ENCODE data around the gene TTLL8. TPM values are rescaled to one million over a fixed set of nuclear protein-coding genes. Genes with fewer than 3 reads are reported as not detected.

The TTLL8 gene
- total RNA-seq, 1 donor from 2014 or later: not detected

DNA sequence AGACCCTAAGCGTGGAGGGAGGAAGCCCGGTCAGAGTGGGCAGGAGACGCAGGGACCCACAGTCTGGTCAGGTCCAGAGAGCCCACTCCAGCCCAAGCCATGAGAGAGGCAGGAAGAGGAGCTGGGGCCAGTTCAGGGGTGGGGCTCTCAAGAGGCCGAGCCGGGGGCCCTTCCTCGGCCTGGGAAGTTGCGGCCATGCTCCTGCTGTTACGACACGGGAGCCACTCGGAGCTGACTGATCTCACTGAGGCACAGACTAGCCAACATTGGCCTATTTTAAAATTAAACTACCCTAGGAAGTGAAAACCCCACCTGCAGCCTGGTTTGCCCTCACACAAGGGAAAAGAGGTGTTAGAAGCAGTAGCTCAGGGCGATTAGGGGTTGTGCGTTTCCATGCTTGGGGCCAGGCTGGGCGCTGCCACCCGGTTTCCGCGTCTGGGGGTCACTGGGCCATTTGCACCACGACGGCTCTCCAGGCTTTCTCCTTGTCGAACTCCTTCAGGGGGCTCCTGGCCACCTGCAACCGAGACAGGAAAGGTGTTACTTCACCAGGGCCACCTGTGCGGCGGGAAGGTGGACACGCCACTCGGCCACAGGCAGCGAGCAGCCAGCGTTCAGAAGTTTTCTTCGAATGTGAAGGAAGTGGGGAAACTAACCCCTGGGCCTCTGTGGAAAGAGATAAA, 3.2 kb upstream of the TTLL8 start:
- DNase-seq: no peak

DNA sequence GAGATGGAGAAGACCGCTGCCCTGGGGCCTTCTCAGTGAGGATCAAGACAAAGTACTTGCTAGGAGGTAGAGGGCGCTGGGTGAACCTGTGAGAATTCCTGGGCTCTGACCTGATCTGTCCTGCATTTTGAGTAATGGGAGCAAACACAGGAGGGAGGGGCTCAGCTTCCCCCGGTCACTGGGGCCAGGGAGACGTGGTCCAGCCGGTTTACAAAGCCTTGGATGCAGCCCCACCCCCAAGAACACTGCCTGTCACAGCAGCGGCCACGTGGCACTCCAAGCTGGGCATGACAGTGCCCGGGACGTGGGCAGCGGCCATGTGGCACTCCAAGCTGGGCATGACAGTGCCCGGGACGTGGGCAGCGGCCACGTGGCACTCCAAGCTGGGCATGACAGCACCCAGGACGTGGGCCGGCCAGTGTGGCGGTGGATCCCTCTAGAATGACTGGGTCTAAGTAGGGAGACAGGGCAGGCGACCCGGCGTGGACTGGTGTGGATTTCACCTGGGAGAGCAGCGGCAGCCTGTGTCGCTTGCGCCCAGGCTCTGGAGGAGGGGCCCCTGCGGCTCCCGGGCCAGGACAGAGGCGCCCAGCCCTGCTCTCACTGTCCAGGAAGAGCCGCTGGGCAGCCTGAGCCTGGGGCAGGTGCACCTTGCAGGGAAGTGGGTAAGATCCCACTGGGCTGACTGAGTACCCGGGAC, 2.5 kb upstream of the TTLL8 start:
- DNase-seq: no peak

DNA sequence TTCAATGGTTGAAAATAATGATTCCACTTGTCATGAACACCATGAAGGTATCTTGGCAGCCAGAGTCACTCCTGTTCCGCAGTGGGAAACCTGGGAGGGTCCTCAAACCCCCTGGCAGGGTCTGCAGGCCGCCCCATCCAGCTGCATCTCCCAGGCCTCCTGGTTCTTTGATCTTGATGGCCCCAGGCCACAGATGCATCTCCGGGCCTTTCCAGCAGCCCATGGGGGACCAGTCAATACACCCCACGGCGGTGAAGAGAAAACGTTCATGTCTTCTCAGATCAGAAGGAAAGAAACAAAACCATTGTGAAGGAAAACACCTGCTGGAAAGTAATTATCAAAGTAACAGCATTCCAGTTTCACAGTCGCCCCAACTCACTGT, 1.8 kb upstream of the TTLL8 start:
- no peak for DNase-seq

DNA sequence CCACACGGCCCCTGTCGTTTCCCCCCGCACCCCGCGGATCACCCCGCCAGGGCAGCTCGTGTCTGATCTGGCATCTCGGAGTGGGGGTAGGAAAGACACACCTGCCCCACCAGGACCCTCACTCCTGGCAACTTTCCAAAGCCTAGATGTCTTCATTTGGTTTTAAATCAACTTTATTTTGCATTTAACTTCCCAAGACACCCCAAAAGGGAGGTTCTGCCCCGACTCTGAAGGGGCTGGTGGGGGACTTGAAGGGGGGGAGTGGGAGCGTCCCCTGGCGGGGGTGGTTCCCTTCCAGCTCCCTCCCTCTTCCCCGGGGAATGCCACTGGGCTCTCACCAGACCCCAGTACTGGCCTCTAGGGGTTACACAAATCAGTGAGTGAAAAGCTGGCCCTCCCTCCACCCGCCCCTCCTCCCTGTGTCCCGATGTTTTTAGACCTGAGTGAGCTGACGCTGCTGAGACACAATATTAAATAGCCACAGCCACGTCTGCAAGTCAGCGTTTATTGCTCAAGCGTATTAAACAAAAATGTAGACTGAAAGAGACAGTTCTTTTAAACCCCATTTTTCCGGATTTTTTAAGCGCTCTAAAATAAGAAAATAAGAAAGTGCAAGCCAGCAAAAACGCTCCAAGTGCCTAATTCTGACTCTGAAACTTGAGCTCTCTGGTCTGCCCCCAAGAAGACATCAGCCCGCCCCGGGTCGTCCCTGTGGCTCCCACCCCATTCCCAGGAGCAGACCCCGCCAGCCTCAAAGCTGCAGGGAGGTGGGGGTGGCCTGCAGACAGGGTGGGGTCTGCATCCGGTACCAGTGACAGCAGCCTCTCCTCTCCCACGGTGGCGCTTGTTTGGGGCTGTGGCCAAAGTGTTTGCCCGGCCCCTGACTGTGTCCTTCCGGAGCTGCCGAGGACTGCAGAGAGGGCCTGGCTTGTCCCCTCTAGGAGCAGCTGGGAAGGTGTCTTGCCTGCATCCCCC, 1.1 kb upstream of the TTLL8 start:
- peak; percentile 28 for DNase-seq

DNA sequence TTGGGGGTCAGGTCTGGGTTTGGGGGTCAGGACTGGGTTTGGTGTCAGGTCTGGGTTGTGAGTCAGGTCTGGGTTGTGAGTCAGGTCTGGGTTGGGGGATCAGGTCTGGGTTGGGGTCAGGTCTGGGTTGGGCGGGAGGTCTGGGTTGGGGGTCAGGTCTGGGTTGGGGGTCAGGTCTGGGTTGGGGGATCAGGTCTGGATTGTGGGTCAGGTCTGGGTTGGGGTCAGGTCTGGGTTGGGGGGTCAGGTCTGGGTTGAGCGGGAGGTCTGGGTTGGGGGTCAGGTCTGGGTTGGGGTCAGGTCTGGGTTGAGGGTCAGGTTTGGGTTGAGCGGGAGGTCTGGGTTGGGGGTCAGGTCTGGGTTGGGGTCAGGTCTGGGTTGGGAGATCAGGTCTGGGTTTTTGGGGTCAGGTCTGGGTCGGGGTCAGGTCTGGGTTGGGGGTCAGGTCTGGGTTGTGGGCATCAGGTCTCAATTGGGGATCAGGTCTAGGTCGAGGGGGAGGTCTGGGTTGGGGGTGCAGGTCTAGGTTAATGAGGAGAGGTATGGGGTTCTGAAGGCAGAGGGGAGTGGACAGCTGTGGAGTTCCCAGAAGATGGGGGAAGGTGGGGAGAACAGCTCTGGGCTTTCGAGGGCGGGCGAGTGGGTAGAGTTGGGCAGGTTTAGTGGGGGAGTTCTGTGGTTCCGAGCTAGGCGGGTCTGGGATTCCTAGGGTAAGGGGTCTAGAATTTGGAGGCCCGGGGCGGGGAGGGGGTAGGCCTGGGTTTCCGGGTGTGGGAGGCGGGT, 629 bp downstream of the TTLL8 start:
- no peak for DNase-seq

DNA sequence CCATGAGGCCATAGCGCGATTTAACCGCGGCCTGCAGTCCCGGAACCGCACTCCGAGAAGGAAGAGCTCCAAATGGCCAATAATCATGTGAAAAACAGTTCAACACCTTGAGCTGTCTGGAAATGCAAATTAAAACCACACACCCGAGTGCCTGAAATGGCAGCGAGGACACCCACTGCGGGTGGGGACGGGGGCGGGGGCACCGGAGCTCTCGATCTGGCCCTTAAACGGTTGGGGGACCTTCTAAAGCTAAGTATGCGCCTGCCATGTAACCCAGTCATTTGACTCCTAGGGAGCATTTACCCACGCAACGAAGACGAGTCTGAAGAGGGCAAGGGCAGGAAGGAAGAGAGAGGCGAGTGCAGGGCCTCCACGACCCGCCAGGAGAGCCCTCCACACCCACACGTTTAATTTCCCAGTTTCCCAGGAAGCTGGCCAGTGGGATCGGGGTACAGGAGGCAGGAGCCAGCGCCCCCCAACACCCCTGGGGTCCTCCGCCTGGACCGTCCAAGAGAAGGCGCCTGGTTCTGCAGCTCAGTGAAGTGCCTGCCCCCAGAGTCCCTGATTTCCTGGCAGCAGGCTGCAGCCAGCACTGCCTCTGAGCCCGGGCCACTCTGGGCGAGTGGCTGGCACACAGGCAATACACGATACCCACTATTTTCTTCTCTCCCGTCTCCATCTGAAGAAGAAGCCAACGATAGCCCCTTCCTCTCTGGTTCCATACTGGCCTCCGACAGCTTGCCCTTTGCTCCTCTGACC, 1.7 kb downstream of the TTLL8 start:
- DNase-seq: no peak

DNA sequence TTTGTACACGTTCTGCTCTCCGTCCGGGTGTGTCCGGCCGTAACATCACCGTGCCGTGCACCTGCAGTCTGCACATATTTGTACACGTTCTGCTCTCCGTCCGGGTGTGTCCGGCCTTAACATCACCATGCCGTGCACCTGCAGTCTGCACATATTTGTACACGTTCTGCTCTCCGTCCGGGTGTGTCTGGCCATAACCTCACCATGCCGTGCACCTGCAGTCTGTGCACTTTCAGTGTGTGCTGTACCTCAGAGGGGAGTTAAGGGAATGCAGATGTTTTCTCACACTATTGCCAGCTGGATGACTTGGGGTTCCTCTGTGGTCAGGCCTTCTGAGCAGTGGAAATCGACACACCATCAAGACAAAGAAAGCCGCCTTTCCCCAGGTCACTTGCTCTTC, 4.2 kb downstream of the TTLL8 start:
- DNase-seq: no peak

DNA sequence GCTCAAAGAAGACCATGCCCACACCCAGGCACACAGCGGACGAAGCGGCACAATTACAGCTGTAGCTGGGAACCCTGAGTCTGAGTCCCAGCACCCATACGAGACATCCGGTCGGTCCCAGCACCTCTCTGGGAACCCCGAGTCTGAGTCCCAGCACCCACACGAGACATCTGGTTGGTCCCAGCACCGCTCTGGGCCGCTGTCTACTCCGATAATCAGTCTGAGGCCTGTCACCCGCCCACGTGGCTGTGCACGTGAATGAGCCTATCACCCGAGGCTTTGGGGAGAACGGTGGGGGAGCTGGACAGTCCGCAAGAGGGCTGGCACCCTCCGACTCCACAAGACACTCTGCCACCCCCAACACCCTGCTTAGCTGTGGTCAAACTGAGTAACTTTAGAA, 6.2 kb downstream of the TTLL8 start:
- DNase-seq: no peak

DNA sequence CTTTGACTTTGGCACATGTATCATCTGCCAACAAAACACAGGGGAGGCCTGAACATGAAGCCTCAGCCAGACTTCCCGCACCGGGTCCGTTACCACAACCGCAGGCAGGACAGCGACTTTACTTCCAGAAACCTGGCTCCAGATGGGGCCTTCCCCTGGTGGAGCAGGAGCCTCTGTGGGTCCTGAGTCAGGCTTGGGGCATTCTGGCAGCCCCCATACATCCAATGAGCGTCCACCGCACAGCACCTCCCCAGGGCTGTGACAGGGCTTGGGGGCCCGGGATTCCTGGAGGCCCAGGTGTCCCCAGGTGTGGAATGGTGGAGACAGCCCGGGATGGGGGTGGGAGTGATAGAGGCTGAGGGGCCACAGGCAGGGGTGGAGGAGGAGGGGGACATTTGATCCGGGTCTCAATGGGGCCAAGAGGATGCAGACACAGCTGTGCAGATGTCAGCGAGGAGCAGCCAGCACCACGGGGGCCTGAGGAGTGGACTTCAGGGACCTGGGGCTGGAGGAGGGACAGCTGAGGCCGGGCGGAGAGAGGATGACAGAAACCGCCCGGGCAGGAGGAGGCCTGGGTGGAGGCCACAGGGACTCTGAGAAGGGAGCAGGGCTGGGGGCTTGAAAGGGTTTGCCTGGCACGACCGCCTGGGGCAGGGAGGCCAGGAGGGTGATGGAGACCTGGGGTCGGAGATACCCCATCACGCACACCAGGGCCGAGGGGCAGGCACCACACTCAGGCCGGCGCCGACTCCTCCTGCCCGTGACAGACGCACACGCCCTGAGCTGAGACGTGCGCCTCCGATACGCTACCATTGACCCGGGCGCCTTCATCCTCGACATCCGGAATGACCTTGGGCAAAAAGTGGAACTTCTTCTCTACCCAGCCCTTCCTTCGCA, 8.6 kb downstream of the TTLL8 start:
- DNase-seq: no peak

DNA sequence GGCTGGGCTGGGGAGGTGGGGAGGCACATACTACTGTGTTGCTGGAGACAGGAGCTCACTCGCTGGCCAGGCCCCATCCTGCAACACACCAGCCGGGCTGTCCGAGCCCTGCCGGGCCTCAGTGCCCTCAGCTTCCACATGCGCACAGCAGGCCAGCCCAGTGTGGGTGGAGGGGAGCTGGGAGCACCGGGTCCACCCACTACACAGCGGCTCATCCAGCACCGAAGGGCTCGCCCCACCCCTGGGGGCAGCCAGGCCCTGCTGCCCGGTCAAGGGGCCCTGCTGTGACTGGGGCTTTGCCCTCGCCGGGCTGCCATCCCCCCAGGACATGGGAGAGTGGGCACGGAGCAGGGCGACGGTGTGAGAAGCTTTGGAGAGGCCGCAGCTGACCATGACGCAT, 9.3 kb downstream of the TTLL8 start:
- DNase-seq: no peak

DNA sequence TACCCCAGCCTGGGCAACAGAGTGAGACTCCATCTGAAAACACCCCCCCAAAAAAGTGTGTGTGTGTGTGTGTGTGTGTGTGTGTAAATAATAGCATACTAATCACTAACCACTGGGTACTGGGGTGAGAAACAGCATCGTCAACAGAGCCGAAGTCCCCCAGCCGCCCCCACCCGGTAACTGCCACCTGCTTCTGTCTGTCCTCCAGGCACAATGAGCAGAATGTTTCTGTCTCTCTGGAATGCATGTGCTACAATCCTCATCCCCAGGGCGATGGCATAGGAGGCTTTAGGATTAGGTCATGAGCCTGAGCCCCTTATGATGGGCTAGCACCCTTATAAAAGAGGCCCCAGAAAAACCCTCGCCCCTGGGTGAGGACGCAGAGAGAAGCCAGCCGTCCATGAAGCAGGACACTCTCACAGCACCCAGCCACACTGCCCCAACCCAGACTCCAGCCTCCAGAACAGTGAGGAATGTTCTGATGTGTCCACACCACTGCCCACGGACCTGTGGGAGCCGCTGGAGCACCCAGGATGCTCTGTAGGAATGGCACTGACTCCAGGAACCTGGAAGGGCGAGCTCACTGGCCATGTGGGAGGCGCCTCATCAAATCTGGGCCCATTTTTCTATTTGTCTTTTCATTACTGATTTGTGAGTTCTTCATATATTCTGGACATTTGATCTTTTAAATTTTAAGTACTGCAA, 9.9 kb downstream of the TTLL8 start:
- peak; percentile 79 for DNase-seq

DNA sequence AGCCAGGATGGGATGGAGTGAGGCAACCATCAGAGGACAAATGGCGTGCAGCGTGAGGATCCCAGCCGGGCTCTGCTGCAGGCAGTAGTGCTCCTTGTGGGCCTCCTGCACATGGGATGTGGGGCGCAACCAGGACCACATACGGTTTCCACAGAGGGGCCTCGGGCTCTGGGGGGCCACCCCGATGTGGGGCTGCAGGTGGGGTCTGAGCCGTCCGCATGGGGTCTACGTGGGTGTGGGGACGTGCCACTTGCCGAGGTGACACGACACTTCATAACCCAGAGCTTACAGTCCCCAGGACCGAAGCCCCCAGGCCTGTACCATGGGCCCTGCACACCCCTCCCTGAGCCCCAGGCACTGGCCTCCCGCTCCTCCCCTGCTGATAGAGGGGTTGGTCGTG, 10.8 kb downstream of the TTLL8 start:
- no peak for DNase-seq

DNA sequence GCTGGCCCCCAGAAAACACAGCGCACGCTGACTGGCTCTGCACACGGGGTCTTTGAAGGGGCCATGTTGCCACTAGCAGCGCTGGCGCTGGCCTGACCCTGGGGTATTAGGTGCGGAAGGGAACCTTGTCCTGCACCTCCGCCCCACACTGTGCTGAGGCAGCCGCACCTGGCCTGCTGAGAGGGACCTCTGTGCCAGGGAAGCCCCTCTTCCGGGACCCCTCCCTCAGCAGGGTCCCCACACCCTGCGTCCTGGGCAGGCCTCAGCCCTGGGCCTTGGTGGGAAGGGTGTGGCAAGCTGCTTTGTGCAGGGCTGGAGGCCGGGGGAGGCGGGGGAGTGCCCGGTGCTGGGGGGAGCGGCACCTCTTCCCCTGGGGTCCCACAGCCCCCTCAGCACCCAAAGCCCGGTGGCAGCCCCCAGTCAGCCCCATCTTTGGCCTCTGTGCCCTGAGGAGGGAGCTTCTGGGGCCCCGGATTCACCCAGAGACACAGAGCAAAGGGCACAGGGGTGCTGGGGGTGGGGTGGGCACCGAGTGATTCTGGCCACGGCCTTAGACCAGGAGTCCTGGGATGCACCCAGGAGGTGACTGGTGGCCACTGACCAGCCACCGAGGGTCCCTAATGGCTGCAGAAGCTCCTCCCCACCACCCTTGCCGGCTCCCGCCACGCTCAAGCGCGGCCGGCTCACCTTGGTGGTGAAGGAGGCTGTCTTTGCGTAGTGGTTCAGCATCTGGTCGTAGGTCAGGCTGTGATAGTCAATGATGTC, 11.4 kb downstream of the TTLL8 start:
- no peak for DNase-seq

DNA sequence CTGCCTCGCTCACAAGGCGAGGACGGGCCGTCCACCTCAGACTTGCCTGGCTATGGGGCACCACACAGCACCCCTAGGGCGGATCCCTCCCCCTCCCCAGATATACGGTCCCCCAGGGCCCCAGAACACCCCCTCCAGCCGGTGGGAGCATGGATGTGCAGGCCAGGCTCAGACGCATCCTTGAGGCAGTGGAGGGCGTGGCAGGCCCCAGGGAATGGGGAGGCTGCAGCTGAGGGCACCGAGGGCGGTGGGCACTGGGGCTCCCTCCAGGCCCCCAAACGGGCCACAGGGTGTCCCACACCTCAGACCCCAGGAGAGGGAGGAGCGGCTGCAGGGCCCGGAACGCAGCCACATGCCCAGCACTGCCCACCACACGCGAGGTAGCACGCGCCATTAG, 12.1 kb downstream of the TTLL8 start:
- DNase-seq: no peak

DNA sequence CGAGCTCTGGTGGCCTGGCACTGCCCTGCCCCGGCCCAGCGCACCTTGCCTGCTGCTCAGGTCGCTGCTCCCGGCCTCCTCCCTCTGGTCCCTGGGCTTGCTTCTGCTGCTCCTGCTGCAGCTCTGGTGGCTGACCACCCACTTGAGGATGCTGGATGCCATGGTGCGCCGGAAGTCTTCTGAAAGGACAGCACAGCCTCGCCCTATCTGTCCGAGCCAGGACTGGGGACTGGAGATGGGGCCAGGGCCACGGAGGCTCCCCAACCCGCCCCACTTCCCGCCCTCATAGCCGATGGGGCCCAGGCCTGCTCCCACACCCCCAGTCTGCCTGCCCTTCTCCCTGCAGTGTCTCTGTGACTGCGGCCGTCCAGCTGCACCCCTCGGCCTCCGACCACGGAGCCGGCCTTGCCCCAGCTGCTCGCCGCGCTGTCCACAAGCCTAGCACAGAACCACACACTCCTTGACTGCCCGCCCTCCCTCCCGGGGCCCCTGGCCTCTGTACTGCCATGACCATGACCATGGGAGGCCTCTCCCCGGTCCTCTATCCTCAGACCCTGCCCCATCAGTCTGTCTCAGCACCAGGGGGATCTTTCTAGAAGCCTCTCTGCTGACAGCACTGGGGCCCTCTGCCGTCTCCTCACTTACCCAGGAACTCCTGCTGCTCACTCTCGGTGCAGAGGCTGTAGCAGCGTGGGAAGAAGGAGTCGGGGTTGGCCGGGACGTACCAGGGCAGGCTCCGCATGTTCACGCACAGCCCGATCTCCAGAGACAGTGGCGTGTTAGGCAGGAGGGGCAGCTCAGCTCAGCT, 12.7 kb downstream of the TTLL8 start:
- DNase-seq: no peak

DNA sequence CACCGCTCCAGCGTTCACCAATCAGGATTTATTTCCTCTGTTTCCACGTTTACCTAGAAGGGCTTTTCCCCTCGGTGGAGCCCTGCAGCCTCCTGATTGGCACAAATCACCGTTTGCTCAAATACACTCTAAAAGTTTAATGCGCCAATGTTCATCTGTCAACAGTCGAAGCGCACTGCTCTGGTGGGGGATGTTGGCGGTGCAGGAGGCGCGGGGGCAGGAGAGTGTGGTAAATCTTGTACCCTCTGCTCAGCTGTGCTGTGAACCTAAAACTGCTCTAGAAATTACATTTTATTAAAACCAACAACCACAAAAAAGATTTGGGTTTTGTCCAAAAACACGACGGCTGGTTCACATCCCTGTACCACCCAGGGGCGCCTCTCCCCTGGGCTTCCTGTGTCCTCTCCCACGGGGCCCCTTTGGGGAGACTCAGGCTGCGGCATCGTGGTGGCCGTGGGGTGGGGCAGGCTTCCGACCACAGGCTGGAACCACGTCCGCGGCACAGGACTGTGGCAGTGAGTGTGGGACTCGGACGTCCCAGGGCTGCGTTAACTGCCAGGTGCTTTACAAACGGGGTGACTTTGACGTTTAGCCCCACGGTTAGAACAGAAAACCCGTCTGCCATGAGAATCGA, 13.5 kb downstream of the TTLL8 start:
- DNase-seq: no peak

DNA sequence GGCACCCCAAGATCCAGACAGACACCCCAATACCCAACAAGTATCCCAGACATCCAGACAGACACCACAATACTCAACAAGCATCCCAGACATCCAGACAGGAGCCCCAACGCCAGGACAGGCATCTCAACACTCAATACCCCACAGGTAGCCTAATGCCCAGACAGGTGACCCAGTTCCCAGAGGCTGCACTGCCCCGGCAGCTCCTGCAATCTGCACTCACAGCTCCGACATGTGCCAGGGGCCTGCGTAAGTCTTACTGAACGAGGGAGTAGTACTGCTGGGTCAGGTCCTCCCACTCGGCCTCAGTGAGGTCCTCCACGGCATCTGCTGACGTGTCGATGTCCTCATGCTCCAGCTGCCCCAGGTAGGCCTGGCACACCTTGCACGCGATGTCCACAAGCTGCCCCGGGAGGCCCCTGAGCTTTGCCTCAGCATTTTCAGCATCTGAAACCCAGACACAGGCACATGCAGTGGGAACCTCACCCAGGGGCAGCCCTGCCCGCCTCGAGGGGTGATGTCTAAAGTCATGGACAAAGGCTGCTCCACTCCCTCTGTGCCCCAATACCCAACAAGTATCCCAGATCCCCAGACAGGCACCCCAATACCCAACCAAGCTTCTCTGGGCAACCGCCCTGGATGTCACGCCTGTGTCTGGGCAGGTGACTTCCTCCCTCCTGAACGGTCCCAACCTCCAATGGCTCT, 16.6 kb downstream of the TTLL8 start:
- DNase-seq: no peak
